Peyer's patch (tissue), 4 donors: ENCODE results near the gene NR2C1. TPM values are rescaled to one million over a fixed set of nuclear protein-coding genes. Genes with fewer than 3 reads are reported as not detected.

Experiments
- DNase-seq, 3 donors: peaks; one replicate each; pipeline ENCODE4 v3.0.0-alpha.2; 2017 to 2019
- H3K27ac ChIP-seq, 4 donors: fragments of 200-600 bp; sonication (generic); one replicate each; pipeline ENCODE4 v1.5.1; 2016 to 2019
- H3K27me3 ChIP-seq, 2 donors: fragments of 200-600 bp; sonication (generic); one replicate each; pipeline ENCODE4 v1.5.1; 2019
- H3K36me3 ChIP-seq, 3 donors: fragments of 200-600 bp; sonication (generic); one replicate each; pipeline ENCODE4 v1.5.1; 2016 to 2019
- H3K4me1 ChIP-seq, 4 donors: fragments of 200-600 bp; sonication (generic); one replicate each; pipeline ENCODE4 v1.5.1; 2016 to 2019
- H3K4me3 ChIP-seq, 4 donors: fragments of 200-600 bp; sonication (generic); 1 replicate in 3 of 4; 2 replicates in 1 of 4; pipeline ENCODE4 v1.5.1; 2016 to 2019; ENCODE audit warnings: mild to moderate bottlenecking in 1 of 4
- H3K9me3 ChIP-seq, 4 donors: fragments of 200-600 bp; sonication (generic); one replicate each; pipeline ENCODE4 v1.5.1; 2016 to 2019; ENCODE audit warnings: mild to moderate bottlenecking in 1 of 4
- POLR2A ChIP-seq, 2 donors: fragments of 450-650 bp; IDR thresholded peaks; one replicate each; pipeline ENCODE4 v1.5.1; 2017; ENCODE audit warnings: antibody characterized with exemption in 2 of 2, mild to moderate bottlenecking in 2 of 2, moderate library complexity in 2 of 2
- total RNA-seq, 4 donors: library from RNA; depleted of rRNA; stranded (reverse); fragments of >200 nt; gene quantifications; one replicate each; pipeline ENCODE4 v1.1.0, GENCODE V29; 2016
- TF ChIP-seq, protein P1 (sequence below), 6 experiments: fragments of 450-650 bp in 4 of 6; fragments of 200-600 bp in 2 of 6; sonication (generic) in 1 of 6; IDR thresholded peaks; one replicate each; pipeline ENCODE4 v1.5.1; 2017 to 2019; ENCODE audit warnings: antibody characterized with exemption in 6 of 6, mild to moderate bottlenecking in 3 of 6, moderate library complexity in 1 of 6

The NR2C1 gene
- total RNA-seq, 4 donors from 2014 or later: 35.2 to 202 (median 52.5) TPM

DNA sequence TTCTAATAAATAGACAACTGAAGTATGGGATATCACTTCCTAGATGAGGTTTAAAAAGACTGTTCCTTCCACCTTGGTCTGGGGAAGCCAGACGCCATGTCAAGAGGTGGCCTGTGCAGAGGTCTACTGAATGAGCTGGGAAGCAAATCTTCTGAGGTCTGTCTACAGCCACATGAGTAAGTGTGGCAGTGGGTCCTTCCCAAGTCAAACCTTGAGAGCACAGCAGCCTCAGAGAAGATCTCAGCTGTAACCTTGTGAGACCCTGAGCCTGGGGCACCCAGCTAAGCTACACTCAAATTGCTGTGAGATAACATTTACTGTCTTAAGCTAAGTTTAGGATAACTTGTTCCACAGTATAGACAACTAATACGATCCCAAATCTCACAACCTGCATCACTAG, 90.1 kb downstream of the NR2C1 start:
- Histone ChIP-seq H3K27ac (no peak overlapping the region), H3K27me3 (no peaks in the 10 kb centered on the region), H3K9me3 (no peaks in the 10 kb centered on the region), H3K36me3 (no peaks in the 10 kb centered on the region), H3K4me1 (no peaks in the 10 kb centered on the region), H3K4me3 (no peak overlapping the region)
- TF ChIP-seq, protein P1, sequence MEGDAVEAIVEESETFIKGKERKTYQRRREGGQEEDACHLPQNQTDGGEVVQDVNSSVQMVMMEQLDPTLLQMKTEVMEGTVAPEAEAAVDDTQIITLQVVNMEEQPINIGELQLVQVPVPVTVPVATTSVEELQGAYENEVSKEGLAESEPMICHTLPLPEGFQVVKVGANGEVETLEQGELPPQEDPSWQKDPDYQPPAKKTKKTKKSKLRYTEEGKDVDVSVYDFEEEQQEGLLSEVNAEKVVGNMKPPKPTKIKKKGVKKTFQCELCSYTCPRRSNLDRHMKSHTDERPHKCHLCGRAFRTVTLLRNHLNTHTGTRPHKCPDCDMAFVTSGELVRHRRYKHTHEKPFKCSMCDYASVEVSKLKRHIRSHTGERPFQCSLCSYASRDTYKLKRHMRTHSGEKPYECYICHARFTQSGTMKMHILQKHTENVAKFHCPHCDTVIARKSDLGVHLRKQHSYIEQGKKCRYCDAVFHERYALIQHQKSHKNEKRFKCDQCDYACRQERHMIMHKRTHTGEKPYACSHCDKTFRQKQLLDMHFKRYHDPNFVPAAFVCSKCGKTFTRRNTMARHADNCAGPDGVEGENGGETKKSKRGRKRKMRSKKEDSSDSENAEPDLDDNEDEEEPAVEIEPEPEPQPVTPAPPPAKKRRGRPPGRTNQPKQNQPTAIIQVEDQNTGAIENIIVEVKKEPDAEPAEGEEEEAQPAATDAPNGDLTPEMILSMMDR (IDR thresholded peaks at IDR 0.05): no peak
- TF ChIP-seq POLR2A (IDR thresholded peaks at IDR 0.05): no peak
- no peak for DNase-seq

DNA sequence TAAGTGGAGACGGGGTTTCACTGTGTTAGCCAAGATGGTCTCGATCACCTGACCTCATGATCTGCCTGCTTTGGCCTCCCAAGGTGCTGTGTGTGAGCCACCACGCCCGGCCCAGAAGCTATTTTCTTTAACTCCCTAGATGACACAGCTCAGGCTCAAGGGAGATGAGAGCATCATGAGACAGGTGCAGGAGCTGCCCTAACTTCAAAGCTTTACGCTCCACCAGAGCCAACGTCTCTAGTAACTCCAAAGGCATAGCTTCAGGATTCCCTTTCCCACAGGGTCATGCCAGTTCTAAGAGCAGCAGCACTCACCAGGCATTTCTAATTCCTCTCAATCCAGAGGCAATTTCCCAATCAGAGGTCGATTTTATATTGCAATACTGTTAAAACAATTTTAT, 91.0 kb downstream of the NR2C1 start:
- TF ChIP-seq, protein P1 (IDR thresholded peaks at IDR 0.05): no peak
- TF ChIP-seq POLR2A (IDR thresholded peaks at IDR 0.05): no peak
- no peak overlapping the region for H3K27ac ChIP-seq
- DNase-seq: no peak
- no peaks in the 10 kb centered on the region for H3K27me3 ChIP-seq
- H3K36me3 ChIP-seq: no peaks in the 10 kb centered on the region
- no peaks in the 10 kb centered on the region for H3K4me1 ChIP-seq
- H3K9me3 ChIP-seq: no peaks in the 10 kb centered on the region
- no peak overlapping the region for H3K4me3 ChIP-seq

DNA sequence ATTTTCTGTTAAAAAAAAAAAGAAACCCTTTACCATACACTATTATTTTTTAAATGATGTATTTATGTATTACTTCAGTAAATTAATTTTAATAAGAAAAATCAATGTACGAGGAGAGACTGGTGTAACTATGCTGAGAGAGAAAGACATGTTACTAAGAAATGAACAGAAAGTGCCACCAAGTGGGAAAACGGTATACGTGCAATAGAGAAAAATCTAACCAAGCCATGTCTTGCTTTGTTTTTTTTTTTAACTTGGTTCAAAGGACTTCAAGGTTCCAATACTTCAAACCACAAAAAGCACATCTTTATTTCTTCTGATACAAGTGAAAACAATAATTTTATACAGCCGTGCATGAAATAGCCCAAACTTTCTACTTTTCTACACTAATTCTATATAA, 92.8 kb downstream of the NR2C1 start:
- TF ChIP-seq POLR2A (IDR thresholded peaks at IDR 0.05): no peak
- TF ChIP-seq, protein P1 (IDR thresholded peaks at IDR 0.05): peak in 3 of 6 experiments; percentile 21 to 45 (median 43)
- no peak for DNase-seq
- no peaks in the 10 kb centered on the region for H3K27me3 ChIP-seq

DNA sequence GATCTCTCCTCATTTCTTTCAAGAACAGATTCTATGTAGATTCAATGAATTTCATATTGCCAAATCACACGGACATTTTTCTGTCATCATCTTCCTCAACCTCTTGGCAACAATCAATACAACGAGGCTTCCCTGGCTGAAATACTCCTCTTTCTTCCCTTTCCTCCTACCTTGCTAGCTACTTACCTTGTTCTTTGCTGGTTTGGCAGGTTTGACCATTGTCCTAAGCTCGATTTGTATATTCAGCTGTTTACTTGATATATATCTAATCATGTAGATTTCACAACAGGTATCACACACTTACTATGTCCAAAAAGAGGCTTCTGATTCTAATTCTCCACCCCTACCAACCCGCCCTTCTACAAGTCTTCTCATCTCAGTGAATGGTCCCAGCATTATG, 93.5 kb downstream of the NR2C1 start:
- Histone ChIP-seq H3K4me3 (no peak overlapping the region), H3K4me1 (no peaks in the 10 kb centered on the region), H3K36me3 (no peaks in the 10 kb centered on the region), H3K27me3 (no peaks in the 10 kb centered on the region), H3K27ac (no peak overlapping the region), H3K9me3 (no peaks in the 10 kb centered on the region)
- TF ChIP-seq, protein P1 (IDR thresholded peaks at IDR 0.05): no peak
- no peak for TF ChIP-seq POLR2A (IDR thresholded peaks at IDR 0.05)
- no peak for DNase-seq

More for the DNA sequence above, 92.8 kb downstream of the NR2C1 start:
- Histone ChIP-seq H3K36me3 (no peaks in the 10 kb centered on the region), H3K9me3 (no peaks in the 10 kb centered on the region), H3K27ac (no peak overlapping the region), H3K4me3 (no peak overlapping the region), H3K4me1 (no peaks in the 10 kb centered on the region)

DNA sequence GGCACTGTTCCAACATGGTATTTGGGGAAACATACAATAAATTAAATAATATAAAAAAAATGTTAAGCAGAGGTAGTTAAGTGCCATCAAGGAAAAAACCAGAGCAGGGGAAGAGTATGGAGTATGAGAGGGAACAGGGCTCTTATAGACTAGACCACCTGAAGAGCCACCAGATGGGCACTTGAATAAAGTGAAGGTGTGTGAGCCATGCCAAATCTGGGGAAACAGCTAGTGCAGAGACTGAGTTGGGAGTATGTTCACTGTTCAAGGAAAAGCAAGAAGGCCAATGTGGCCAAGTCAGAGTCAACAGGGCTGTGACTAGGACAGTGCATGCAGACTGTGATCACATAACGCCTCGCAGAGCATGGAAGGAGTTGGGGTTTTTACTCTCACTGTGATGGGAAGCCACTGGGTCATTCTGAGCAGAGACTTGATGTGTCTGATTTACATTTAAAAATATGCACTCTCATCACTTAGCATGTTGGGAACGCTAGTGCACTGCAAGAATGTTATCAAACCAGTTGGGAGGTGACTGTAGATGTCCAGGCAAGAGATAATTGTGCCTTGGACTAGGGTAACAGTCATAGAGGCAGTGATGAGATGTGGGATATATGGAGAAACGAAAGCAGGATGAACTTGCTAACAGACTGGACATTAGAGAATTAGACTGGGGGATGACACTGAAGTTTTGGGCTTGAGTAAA, 95.5 kb downstream of the NR2C1 start:
- Histone ChIP-seq H3K4me1 (no peaks in the 10 kb centered on the region), H3K27ac (no peak overlapping the region), H3K9me3 (no peaks in the 10 kb centered on the region), H3K36me3 (no peaks in the 10 kb centered on the region), H3K27me3 (no peaks in the 10 kb centered on the region), H3K4me3 (no peak overlapping the region)
- DNase-seq: no peak
- TF ChIP-seq, protein P1 (IDR thresholded peaks at IDR 0.05): no peak
- TF ChIP-seq POLR2A (IDR thresholded peaks at IDR 0.05): no peak
